Measurements from ENCODE around the gene STAG1.
"Not testable (repeated sequence)": the region's sequence is repeated elsewhere in the genome, so short reads cannot be mapped to it uniquely, and the experiment has no call there.

STAG1 gene

DNA sequence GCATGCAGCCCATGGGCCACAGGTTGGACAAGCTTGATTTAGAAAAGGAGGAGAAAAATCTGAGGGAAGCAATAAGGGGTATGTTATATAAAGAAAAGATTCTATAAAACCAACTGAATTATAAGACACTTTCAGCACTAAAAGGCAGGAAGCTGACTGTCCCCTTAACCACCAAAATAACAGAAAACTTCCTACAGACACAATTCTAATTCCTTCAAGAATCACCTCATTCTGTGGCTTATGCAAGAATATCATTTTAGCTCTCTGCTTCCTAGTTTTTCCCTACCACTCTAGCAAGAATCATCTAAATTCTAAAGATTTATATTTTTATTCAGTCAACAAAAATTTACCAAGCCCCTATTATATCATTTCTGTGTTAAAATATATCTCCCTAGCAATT lies 6.3 kb downstream of the STAG1 start:
- DNase-seq (ENCODE audit: low read depth): no peak

DNA sequence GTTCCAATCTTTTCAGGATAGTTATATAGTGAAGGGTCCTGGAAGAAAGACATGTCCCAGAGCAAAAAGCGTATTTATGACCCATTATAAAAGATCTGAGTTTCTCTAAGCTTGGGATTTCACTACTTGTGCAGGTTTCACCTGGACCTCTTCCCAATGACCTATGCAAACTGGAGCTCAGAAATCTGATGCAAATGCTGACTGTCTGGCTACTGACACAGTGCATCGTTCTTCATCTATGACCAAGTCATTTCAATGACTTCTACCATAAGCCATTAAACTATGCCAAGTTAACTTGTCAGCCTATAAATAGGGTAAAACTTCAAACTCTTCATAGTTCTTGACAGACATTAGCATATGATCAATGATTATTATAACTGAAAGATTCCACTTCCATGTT lies 11.1 kb downstream of the STAG1 start:
- no peak for DNase-seq (ENCODE audit: low read depth)

DNA sequence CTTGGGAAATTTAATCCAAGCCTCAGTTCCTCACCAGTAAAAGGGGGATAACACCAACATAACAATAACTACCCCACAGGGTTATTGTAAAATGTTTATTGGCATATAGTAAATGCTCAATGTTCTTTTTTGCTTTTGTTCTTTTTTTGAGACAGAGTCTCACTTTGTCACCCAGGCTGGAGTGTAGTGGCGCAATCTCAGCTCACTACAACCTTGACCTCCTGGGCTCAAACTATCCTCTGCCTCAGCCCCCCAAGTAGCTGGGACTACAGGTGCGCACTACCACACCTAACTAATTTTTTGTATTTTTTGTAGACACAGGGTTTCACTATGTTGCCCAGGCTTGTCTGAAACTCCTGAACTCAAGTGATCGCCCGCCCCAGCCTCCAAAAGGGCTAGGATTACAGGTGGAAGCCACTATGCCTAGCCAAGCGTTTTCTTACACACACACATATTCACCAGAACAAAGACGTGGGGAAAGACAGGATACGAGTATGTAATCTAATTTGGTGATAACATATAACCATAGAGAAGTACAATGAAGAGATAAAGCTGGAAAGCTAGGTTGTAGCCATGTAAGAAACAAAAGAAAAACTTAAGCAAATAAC lies 11.7 kb downstream of the STAG1 start:
- no peak for DNase-seq (ENCODE audit: low read depth)

DNA sequence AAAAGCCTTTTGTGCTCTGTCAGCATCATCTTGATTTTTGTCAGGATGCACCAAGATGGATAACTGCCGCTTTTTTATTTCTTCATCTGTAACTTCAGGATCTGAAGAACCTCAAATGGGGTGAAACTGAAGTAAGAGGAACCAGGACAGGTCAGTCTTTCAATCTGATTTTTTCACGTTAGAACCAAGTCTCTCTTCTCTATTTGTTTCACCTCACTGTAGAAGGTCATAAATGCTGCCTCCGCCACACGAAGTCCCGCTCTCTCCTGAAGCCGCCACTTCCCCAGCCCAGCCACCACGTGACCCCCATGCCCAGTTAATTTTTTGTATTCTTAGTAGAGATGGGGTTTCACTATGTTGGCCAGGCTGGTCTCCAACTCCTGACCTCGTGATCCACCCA lies 15.2 kb downstream of the STAG1 start:
- not testable (repeated sequence) for DNase-seq (ENCODE audit: low read depth)

DNA sequence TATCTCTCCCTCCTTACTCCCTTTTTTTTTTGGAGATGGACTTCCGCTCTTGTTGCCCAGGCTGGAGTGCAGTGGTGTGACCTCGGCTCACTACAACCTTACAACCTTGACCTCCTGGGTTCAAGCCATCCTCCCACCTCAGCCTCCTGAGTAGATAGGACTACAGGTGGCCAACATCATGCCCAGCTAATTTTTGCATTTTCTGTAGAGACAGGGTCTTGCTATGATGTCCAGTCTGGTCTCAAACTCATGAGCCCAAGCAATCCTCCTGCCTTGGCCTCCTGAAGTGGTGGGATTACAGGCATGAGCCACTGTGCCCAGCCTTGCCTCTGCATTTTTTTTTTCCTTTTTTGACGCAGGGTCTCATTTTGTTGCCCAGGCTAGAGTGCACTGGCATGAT lies 17.1 kb downstream of the STAG1 start:
- DNase-seq (ENCODE audit: low read depth): no peak

DNA sequence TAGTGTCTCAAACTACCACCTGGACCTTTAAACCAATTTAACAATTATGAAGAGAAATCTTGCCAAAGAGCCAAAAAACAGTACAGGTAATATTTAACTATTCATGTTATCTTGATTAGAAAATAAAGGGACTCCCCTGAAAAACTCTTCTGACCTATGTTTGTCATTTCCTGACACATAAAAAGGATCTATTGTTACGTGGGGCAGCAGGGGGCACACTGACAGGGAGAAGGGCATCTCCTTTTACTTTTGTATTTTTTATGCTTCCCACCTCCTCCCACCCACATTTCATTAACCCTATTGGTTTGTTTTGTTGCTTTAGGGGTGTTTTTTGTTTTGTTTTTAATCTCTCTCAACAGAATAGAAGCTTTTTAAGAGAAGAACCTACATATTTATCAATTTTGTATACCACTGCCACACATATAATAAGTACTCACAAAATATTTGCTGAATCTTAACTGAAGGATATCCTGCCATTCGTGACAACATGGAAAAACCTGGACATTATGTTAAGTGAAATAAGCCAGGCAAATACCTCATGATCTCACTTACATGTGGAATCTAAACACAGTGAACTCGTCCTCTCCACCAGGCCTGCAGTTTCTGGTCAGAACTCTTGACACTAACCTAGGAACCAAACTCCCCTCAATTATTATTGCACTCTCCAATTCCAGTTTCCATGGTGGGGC lies 17.7 kb downstream of the STAG1 start:
- DNase-seq (ENCODE audit: low read depth): no peak

DNA sequence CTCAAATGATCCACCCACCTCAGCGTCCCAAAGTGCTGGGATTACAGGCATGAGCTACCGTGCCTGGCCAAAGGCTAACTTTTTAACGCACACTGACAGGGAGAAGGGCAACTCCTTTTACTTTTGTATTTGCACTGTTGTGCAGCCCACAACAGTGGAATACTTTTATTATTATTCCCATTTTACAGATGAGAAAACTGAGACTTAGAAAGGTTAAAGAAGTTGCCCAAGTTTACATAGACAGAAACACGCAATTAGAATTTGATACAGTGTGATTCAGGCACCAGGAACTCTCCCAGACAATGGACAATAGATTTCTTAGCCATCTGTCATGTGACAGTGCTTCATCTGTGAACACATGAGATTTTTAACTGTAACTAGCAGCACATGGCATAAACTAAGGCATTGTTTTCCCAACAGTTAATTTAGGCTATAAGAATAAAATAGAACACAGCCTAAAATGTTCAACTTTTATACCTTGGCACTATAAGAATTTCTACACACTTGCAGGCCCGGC lies 18.8 kb downstream of the STAG1 start:
- no peak for DNase-seq (ENCODE audit: low read depth)

DNA sequence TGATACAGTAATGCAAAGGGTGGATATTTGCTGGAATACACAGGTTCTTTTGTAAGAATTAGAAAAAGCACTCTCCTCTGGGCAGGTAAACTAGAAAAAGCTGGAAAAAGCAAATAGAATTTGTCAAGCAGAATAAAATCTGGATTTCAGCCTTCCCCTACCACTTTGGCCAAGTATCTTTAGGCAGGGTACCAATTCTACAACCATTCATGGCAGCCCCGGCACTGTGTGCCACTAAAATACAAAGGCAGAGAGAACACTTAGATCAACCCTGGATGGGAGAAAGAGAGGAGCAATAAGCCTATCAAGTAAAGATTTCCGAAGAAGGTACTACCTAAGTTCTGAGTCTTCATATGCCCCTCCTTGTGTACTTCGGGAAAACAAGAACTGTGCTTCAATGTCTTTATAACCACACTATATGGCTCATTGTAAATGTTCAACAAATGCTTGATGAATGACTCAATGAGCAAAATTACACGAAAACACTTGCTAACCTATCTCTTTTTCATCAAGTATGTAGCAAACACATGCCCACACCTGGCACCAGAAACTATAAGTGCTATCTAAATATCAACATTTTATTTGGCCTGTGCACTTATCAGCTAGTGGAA lies 20.8 kb downstream of the STAG1 start:
- no peak for DNase-seq (ENCODE audit: low read depth)

DNA sequence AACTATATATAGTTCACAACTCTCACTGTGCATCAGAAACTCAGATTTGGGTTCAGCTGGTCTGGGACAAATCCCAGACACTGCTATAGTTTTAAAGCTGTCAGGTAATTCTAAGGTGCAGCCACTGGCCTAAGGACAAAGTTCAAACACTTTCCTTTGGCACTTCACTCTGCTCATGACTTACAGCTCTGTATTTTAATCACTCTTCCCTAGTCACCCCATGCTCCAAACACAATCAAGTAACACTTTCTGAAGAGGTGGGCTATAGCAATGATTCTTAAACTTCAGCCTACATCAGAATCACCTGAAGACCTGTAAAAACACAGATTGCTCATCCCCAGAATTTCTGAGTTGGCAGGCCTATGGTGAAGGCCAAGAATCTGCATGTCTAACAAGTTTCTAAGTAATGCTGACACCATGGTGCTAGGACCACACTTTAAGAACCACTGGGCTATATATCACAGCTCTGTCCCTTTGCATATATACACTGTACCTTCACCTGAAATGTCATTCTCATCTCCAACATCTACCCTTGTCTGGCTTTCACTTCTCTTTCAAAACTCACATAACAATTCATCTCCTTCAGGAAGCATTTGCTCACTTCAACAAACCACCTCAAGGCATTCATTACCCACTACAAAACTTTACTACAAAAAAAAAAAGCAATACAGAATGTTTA lies 21.4 kb downstream of the STAG1 start:
- no peak for DNase-seq (ENCODE audit: low read depth)

DNA sequence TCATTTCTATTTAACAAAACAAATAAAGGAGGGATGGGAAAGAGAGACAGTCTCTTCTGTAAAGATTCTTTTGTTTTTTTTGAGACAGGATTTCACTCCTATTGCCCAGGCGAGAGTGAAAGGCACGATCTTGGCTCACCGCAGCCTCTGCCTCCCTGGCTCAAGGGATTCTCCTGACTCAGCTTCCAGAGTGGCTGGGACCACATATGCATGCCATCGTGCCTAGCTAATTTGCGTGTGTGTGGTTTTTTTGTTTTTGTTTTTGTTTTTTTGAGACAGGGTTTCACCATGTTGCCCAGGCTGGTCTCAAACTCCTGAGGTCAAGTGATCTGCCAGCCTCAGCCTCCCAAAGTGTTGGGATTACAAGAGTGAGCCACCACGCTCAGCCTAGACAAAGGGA lies 23.3 kb downstream of the STAG1 start:
- DNase-seq (ENCODE audit: low read depth): no peak

DNA sequence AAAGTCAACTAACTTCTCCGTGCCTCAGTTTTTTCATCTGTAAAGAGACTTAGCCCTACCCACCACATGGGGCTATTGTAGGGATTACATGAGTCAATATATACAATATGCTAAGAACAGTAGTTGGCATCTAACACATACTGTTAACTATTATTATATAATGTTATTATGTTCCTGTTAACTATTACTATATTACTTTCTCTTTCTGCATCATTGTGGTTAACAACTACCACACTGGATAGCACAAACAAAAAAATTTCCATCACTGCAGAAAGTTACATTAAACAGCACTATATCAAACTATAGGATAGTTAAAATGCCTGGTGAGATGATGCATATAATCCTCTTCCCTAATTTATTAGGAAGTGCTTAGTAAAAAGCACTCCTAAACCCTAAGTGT lies 23.7 kb downstream of the STAG1 start:
- DNase-seq (ENCODE audit: low read depth): no peak

DNA sequence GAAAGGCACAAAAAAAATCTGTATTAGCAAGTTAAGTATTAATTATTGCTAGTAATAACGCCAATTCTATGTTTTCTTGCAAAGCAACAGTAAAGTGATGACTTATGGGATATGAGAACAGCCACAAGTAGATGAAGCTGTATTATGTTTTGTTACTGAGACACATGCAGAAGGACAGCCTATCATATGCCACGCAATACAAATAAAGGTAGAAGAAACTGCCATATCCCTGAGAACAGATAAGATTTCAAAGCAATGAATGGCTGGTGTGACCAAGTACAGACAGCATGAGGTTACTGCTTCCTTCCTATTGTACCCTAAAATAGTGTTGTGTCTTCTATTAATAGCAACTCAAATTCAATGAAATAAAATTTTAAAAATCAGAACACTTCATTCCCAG lies 26.7 kb downstream of the STAG1 start:
- no peak for DNase-seq (ENCODE audit: low read depth)

DNA sequence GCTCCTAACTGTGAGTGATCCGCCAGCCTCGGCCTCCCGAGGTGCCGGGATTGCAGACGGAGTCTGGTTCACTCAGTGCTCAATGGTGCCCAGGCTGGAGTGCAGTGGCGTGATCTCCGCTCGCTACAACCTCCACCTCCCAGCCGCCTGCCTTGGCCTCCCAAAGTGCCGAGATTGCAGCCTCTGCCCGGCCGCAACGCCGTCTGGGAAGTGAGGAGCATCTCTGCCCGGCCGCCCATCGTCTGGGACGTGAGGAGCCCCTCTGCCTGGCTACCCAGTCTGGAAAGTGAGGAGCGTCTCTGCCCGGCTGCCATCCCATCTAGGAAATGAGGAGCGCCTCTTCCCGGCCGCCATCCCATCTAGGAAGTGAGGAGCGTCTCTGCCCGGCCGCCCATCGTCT lies 29.3 kb downstream of the STAG1 start:
- DNase-seq (ENCODE audit: low read depth): not testable (repeated sequence)

DNA sequence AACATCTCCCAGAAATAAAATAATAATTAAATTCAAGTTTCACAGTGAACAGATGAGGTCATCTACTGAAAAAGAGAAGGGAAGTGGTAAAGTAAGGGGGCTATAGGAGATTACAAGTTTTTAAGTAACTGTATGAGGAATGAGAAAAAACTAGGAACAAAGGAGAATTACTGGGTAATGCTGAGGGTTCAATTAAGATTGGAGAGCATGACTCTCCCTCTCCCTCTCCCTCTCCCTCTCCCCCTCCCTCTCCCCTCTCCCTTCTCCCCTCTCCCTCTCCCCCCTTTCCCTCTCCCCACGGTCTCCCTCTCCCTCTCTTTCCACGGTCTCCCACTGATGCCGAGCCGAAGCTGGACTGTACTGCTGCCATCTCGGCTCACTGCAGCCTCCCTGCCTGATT lies 29.8 kb downstream of the STAG1 start:
- not testable (repeated sequence) for DNase-seq (ENCODE audit: low read depth)

DNA sequence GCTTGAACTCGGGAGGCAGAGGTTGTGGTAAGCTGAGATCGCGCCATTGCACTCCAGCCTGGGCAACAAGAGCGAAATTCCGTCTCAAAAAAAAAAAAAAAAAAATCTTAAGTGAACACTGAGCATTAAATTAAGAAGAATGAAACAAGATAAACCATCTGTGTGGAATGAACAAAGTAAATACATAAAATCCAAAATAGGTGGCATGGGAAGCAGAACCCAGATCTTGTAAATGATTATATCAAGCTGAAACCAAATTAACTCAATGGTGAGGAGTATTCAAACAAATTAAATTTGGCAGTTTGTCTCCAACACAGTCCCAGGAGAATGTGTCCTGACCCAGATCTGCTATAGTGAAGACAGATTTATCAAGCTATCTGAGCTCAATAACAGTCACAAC lies 32.1 kb downstream of the STAG1 start:
- DNase-seq (ENCODE audit: low read depth): no peak

DNA sequence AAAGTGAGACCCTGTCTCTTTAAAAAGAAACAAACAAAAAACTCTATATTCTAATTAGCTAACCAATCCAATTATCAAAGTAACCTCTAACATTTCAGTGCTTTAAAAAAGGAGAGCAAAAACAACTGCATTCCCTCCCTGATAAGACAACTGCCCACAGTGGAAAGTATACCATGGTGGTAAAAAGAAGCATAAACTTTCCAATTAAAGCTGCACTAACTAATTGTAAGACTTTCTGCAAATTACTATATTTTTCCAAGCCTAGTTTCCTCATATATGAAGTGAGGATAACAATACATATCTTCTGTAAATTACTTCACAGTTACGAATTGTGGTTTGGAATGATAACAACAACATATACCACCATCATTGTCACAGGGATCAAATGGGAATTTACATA lies 35.5 kb downstream of the STAG1 start:
- DNase-seq (ENCODE audit: low read depth): no peak

DNA sequence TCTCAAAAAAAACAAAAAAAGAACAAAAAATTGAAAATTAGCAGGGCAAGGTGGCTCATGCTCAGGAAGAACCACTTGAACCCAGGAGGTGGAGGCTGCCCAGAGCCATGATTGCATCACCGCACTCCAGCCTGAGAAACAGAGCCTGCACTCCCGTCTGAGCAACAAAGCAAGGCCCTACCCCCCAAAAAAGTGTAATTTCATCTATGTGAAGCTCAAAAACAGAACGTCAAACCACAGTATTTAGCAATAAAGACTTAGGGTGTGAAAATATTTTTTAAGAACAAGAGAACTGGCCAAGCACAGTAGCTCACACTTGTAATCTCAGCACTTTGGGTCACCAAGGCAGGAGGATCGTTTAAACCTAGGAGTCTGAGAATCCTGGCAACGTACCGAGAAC lies 38.2 kb downstream of the STAG1 start:
- DNase-seq (ENCODE audit: low read depth): no peak

DNA sequence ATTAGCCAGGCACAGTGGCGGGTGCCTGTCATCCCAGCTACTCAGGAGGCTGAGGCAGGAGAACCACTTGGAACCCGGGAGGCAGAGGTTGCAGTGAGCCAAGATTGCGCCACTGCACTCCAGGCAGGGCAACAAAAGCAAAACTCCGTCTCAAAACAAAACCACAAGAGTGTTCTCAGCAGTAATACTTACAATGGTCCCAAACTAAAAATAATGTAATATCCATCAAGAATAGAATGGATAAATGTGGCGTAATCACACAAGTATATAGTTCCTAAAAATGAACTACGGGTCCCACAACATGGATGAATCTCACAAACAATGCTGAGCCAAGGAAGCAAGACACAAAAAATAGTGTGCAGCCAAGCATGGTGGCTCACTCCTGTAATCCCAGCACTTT lies 39.2 kb downstream of the STAG1 start:
- DNase-seq (ENCODE audit: low read depth): no peak

DNA sequence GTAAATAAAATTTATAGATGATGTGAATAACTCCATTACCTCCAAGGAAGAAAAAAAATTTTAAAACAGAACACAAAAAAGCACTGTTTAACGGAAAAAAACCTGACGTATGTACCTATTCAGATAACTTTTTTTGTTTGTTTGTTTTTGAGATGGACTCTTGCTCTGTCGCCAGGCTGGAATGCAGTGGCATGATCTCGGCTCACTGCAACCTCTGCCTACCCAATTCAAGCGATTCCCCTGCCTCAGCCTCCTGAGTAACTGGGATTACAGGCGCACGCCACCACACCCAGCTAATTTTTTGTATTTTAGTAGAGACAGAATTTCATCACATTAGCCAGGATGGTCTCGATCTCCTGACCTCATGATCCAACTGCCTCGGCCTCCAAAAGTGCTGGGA lies 40.3 kb downstream of the STAG1 start:
- not testable (repeated sequence) for DNase-seq (ENCODE audit: low read depth)

DNA sequence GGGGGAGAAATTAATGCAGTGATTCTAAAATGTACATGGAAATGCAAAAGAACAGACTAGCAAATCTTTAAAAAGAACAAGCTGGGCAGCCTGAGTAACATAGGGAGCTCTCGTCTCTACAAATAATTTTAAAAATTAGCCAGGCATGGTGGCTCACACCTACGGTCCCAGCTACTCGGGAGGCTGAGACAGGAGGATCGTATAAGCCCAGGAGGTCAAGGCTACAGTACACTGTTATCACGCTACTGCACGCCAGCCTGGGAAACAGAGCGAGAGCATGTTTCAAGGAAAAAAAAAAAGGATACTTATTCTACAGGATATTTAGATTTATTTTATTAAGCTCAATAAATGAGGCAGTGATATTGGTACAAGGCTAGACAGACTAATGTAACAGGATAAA lies 40.9 kb downstream of the STAG1 start:
- no peak for DNase-seq (ENCODE audit: low read depth)

DNA sequence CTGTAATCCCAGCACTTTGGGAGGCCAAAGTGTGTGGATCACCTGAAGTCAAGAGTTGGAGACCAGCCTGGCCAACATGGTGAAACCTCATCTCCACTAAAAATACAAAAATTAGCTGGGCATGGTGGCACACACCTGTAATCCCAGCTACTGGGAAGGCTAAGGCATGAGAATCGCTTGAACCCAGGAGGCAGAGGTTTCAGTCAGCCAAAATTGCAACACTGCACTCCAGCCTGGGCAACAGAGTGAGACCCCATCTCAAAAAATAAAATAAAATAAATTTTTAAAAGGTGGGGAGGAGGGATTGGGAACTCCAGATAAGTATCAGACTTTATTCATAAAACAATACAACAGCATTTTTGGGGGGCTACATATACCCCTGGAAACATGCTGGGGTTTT lies 42.4 kb downstream of the STAG1 start:
- not testable (repeated sequence) for DNase-seq (ENCODE audit: low read depth)

DNA sequence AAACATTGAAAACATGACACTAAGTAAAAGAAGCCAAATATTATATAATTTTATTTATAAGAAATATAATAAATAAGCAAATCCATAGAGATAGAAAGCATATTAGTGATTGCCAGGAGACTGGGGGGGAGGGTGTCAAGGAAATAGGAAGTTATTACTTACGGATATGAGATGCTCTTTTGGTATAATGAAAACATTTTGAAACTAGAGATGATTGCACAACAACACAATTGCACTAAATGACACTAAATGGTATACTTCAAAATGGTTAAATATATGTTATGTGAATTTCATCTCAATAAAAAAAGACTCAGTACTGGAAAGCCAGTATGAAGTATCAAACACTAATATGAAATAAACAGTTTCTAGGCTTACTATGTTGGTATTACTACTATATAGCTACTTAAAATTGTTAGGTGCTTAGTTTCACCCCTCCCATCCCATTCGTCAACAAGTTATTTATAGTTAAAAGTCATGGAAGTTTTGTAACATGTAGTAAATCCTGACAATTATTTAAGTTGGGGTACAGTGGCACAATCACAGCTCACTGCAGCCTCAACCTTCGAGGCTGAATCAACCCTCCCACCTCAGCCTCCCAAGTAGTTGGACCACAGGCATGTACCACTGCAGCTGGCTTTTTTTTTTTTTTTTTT lies 43.7 kb downstream of the STAG1 start:
- DNase-seq (ENCODE audit: low read depth): no peak
